ENCODE measurements around the gene PDGFRB. TPM values are rescaled to one million over a fixed set of nuclear protein-coding genes. Genes with fewer than 3 reads are reported as not detected.

The PDGFRB gene
- total and polyA plus RNA-seq, 2 of the 4 experiments (the other 2 are of a cell fraction): 108 to 124 TPM

GRCh38 chr5:150111122-150111521 is 44.5 kb downstream of the PDGFRB start:
- H2BK20ac ChIP-seq (ENCODE audit: low read depth, low read length): no peak overlapping the region
- BruUV-seq (replicated peaks): no TSS peak
- no peak overlapping the region for H2BK5ac ChIP-seq (ENCODE audit: low read depth, low read length, poor library complexity, severe bottlenecking)
- in situ Hi-C loops (cut with MboI; ENCODE audit: low sequenced_read_pairs) (no loop called here), dilution Hi-C loops (cut with HindIII; ENCODE audit: low sequenced_read_pairs, unreplicated experiment) (no loop called here), intact Hi-C loops (cut with micrococcal nuclease) (loop anchor here (5.0 to 10.0 kb wide), 2 partner anchors 44 to 276 kb away; no protein-coding TSS in a partner anchor)
- H3K79me1 ChIP-seq (ENCODE audit: low read depth in 1 of 2, low read length in 2 of 2): no peaks in the 10 kb centered on the region
- TF ChIP-seq RFX5 (IDR thresholded peaks at IDR 0.05; ENCODE audit: low read depth, low read length): no peak
- TF ChIP-seq MAZ (IDR thresholded peaks at IDR 0.05; ENCODE audit: borderline replicate concordance, low read depth, low read length): no peak
- no peak for TF ChIP-seq BHLHE40 (IDR thresholded peaks at IDR 0.05; ENCODE audit: low read depth, low read length)
- no peak for TF ChIP-seq POLR2A (IDR thresholded peaks at IDR 0.05; ENCODE audit: low read depth, low read length)
- TF ChIP-seq SMC3 (IDR thresholded peaks at IDR 0.05; ENCODE audit: low read depth, low read length): no peak
- TF ChIP-seq CTCF (conservative IDR thresholded peaks at IDR 0.05; ENCODE audit: low read depth, low read length): no peak
- H3K9me3 ChIP-seq (ENCODE audit: control insufficient read depth, insufficient read depth, low read length): no peaks in the 10 kb centered on the region
- no peak overlapping the region for H2AK9ac ChIP-seq (replicated peaks; ENCODE audit: low read depth, low read length, poor library complexity)
- no peak overlapping the region for H2AFZ ChIP-seq (replicated peaks; ENCODE audit: low read length, poor library complexity)
- H3K23ac ChIP-seq (ENCODE audit: low read depth, low read length): no peak overlapping the region
- peaks cover 29% of the 10 kb centered on the region for H3K9me1 ChIP-seq (ENCODE audit: insufficient read depth, low read length)
- H3K14ac ChIP-seq (replicated peaks; ENCODE audit: low read depth, low read length): no peak overlapping the region
- H4K8ac ChIP-seq (ENCODE audit: low read depth in 2 of 2, low read length in 2 of 2): no peak overlapping the region
- H2BK120ac ChIP-seq (ENCODE audit: low read depth, low read length): no peak overlapping the region
- H4K91ac ChIP-seq (ENCODE audit: insufficient read depth, low read depth, low read length): no peak overlapping the region
- H3K36me3 ChIP-seq (ENCODE audit: control insufficient read depth, insufficient read depth, low read length): peaks cover 23% of the 10 kb centered on the region
- H3K4me1 ChIP-seq (ENCODE audit: control insufficient read depth, insufficient read depth, low read length): peaks cover 27% of the 10 kb centered on the region
- no peak overlapping the region for H3K18ac ChIP-seq (ENCODE audit: low read depth, low read length)
- WGBS, 2 experiments (ENCODE audit: extremely low coverage in 2 of 2, insufficient read length in 1 of 2): no CpG with 5 or more reads among the region's 8 CpGs
- POLR2A ChIA-PET (ENCODE audit: unreplicated experiment): no interaction called here
- H4K5ac ChIP-seq (ENCODE audit: low read depth, low read length): no peak overlapping the region
- H3K27ac ChIP-seq (ENCODE audit: insufficient read depth, low read length): no peak overlapping the region
- no peak overlapping the region for H2BK15ac ChIP-seq (ENCODE audit: low read depth, low read length)
- no peak overlapping the region for H3K9ac ChIP-seq (ENCODE audit: low read depth, low read length)
- no peak for ATAC-seq (ENCODE audit: low read depth)
- no peak overlapping the region for H3K56ac ChIP-seq (ENCODE audit: extremely low read depth, insufficient read depth, low read length)
- H4K20me1 ChIP-seq (ENCODE audit: insufficient read depth, low read length): peaks cover 4% of the 10 kb centered on the region; the same call in 1 of the 2 replicates
- no peak overlapping the region for H3K4me3 ChIP-seq (ENCODE audit: insufficient read depth, low read depth, low read length)
- H3K4me2 ChIP-seq (ENCODE audit: low read depth, low read length): no peak overlapping the region
- CTCF ChIA-PET: no interaction called here
- no peaks in the 10 kb centered on the region for H3K27me3 ChIP-seq (ENCODE audit: control insufficient read depth, insufficient read depth, low read length)
- DNase-seq: no peak
- no peak overlapping the region for H2AK5ac ChIP-seq (ENCODE audit: low read depth, low read length)
- H3K4ac ChIP-seq (ENCODE audit: low read depth, low read length): no peak overlapping the region
